OCI-LY7 (cell line): ENCODE measurements around the gene CDH23. TPM values are rescaled to one million over a fixed set of nuclear protein-coding genes. Genes with fewer than 3 reads are reported as not detected.

ENCODE experiments used
- Bru-seq: library from RNA; stranded (reverse); fragments of 400-500 nt; gene quantifications from one replicate; lab custom pipeline; 2021; lab: Mats Ljungman, UMichigan
- BruChase-seq, 2 experiments: library from RNA; stranded (reverse); fragments of 400-500 nt; gene quantifications; one replicate each; lab custom pipeline; 2021; lab: Mats Ljungman, UMichigan
- BruUV-seq: library from RNA; stranded (reverse); fragments of 400-500 nt; replicated peaks from 2 replicates; lab custom pipeline; 2021; lab: Mats Ljungman, UMichigan
- CTCF ChIA-PET: fragments of 300-600 bp; sonication (Branson Sonifier 250); formaldehyde crosslinking; loops from one replicate; lab custom pipeline; 2022; ENCODE audit warnings: antibody characterized with exemption; ENCODE audit not compliant: unreplicated experiment; lab: Charles Lee
- POLR2A ChIA-PET: fragments of 300-600 bp; sonication (Branson Sonifier 250); formaldehyde crosslinking; loops from one replicate; lab custom pipeline; 2022; ENCODE audit warnings: antibody characterized with exemption; lab: Charles Lee
- DNase-seq: peaks from one replicate; pipeline ENCODE4 v3.0.0-alpha.2; 2015; ENCODE audit warnings: low spot score
- H2AFZ ChIP-seq: fragments of 200-600 bp; sonication (generic), shearing (Covaris generic); 2 replicates; pipeline ENCODE4 v1.6.1; 2014; ENCODE audit warnings: mild to moderate bottlenecking, antibody characterized with exemption, low read length, moderate library complexity
- H3K27ac ChIP-seq: fragments of 200-600 bp; sonication (generic); 2 replicates; pipeline ENCODE4 v1.5.1; 2014; ENCODE audit warnings: mixed run types, low read depth, mild to moderate bottlenecking, moderate library complexity, low read length, inconsistent platforms; ENCODE audit not compliant: poor library complexity, severe bottlenecking
- H3K36me3 ChIP-seq: fragments of 200-600 bp; sonication (generic); 2 replicates; pipeline ENCODE4 v1.6.1; 2014; ENCODE audit warnings: mild to moderate bottlenecking, antibody characterized with exemption, low read length, moderate library complexity, mixed read lengths; ENCODE audit not compliant: insufficient read depth
- H3K4me1 ChIP-seq: fragments of 200-600 bp; sonication (generic); 2 replicates; pipeline ENCODE4 v1.5.1; 2014; ENCODE audit warnings: mild to moderate bottlenecking, low read length; ENCODE audit not compliant: insufficient read depth, poor library complexity, severe bottlenecking
- H3K4me2 ChIP-seq: fragments of 200-600 bp; sonication (generic); 2 replicates; pipeline ENCODE4 v1.6.1; 2014; ENCODE audit warnings: mild to moderate bottlenecking, low read length
- H3K4me3 ChIP-seq: fragments of 200-600 bp; sonication (generic); 2 replicates; pipeline ENCODE4 v1.5.1; 2014; ENCODE audit warnings: mild to moderate bottlenecking, low read depth, low read length; ENCODE audit not compliant: poor library complexity, severe bottlenecking
- H3K79me2 ChIP-seq: fragments of 200-600 bp; sonication (generic); 2 replicates; pipeline ENCODE4 v1.6.1; 2016; ENCODE audit warnings: low read depth, mild to moderate bottlenecking, low read length, moderate library complexity, mixed read lengths; ENCODE audit not compliant: insufficient read depth
- H3K9me2 ChIP-seq: fragments of 200-600 bp; sonication (generic); 2 replicates; pipeline ENCODE4 v1.6.1; 2016; ENCODE audit warnings: mild to moderate bottlenecking, low read length, mixed read lengths; ENCODE audit not compliant: insufficient read depth
- H3K9me3 ChIP-seq: fragments of 200-600 bp; sonication (generic); 2 replicates; pipeline ENCODE4 v1.6.1; 2014; ENCODE audit warnings: mild to moderate bottlenecking, mixed run types, low read length, mixed read lengths
- H4K20me1 ChIP-seq: fragments of 200-600 bp; sonication (generic); 2 replicates; pipeline ENCODE4 v1.6.1; 2014; ENCODE audit warnings: mild to moderate bottlenecking, antibody characterized with exemption, low read length, moderate library complexity, mixed read lengths; ENCODE audit not compliant: insufficient read depth
- CTCF ChIP-seq: fragments of 200-600 bp; sonication (generic); conservative IDR thresholded peaks from 2 replicates; pipeline ENCODE4 v1.5.1; 2014; ENCODE audit warnings: mild to moderate bottlenecking, antibody characterized with exemption, low read length, moderate library complexity, mixed read lengths
- EZH2phosphoT487 ChIP-seq: fragments of 200-600 bp; sonication (generic); IDR thresholded peaks from 2 replicates; pipeline ENCODE4 v1.6.1; 2018; ENCODE audit warnings: low read depth, borderline replicate concordance, mild to moderate bottlenecking, mixed run types, antibody characterized with exemption, low read length, moderate library complexity, mixed read lengths
- intact Hi-C: fragments of 100-400 bp; cut with micrococcal nuclease; formaldehyde crosslinking; loops from one replicate; pipeline ENCODE4 v1.10.0; 2022; ENCODE audit not compliant: unreplicated experiment
- long read RNA-seq: library from polyadenylated mRNA; stranded (forward); transcript quantifications from one replicate; pipeline ENCODE4 v2.0.0, GENCODE V29; 2022
- total RNA-seq, 2 experiments: library from RNA; depleted of rRNA in 1 of 2; stranded (reverse); fragments of >200 nt in 1 of 2; shearing (Covaris generic) in 1 of 2; gene quantifications; 2 replicates each; pipeline ENCODE4 v1.2.3, GENCODE V29; 2014 to 2022

CDH23 gene
- total RNA-seq (2014; rRNA removed; shearing (Covaris generic)), result 0.33 and 0.92 TPM in 2 replicates
- total RNA-seq (2022), result 8.1 and 9.9 TPM in 2 replicates
- percentile 21 among the genes with signal in this experiment for Bru-seq, nascent RNA
- BruChase-seq, experiment 1, labeled RNA remaining after a 6-hour chase, result percentile 22 among the genes with signal in this experiment
- BruChase-seq, experiment 2, labeled RNA remaining after a 2-hour chase, result percentile 20 among the genes with signal in this experiment
- long read RNA-seq, partial matches to known transcripts, result 6 of 11 reads
- long read RNA-seq, other reads (novel, unspliced or antisense), result 5 of 11 reads

- Histone ChIP-seq H2AFZ (no peak within 1 kb of the TSS), H3K9me3 (no peaks in the 10 kb centered on the region), H3K4me3 (no peak within 1 kb of the TSS), H3K4me1 (no peaks in the 10 kb centered on the region), H3K9me2 (no peaks in the 10 kb centered on the region), H4K20me1 (no peaks in the 10 kb centered on the region), H3K79me2 (no peaks in the 10 kb centered on the region), H3K36me3 (no peaks in the 10 kb centered on the region), H3K4me2 (no peak within 1 kb of the TSS), H3K27ac (no peak within 1 kb of the TSS)
- TF ChIP-seq EZH2phosphoT487 (no peak), CTCF (no peak)
- no TSS peak for BruUV-seq
- intact Hi-C loops, result no loop called here
- DNase-seq, result no peak
- ChIA-PET POLR2A (no interaction called here), CTCF (interaction anchor here (0.6 kb wide), 1 partner anchor 553 kb away, joined by 3 read pairs; no protein-coding TSS in a partner anchor)
Observed at GRCh38 chr10:71396711-71397295, at the start of gene CDH23. TSS of gene CDH23 (plus strand) at chr10:71396920. CDS start at chr10:71439832, 42,912 bp downstream.

GRCh38 chr10:71347587-71348395 is 48.9 kb upstream of the CDH23 start:
- H2AFZ ChIP-seq, result no peak overlapping the region
- ChIA-PET CTCF (no interaction called here), POLR2A (interaction anchor here (0.6 to 0.7 kb wide), 2 partner anchors 10 to 29 kb away, joined by 4 to 6 read pairs; partner anchors contain the start of gene SLC29A3)
- intact Hi-C loops, result no loop called here
- H4K20me1 ChIP-seq, result no peaks in the 10 kb centered on the region
- DNase-seq, result no peak
- no peaks in the 10 kb centered on the region for H3K4me1 ChIP-seq
- H3K9me2 ChIP-seq, result no peaks in the 10 kb centered on the region
- no peaks in the 10 kb centered on the region for H3K9me3 ChIP-seq
- no peaks in the 10 kb centered on the region for H3K79me2 ChIP-seq
- TF ChIP-seq CTCF, result no peak
- TF ChIP-seq EZH2phosphoT487, result no peak
- no peak overlapping the region for H3K4me2 ChIP-seq
- H3K27ac ChIP-seq, result no peak overlapping the region
- H3K36me3 ChIP-seq, result no peaks in the 10 kb centered on the region
- no TSS peak for BruUV-seq
- no peak overlapping the region for H3K4me3 ChIP-seq
